A549 (cell line): ENCODE data around the gene FOXRED2. TPM values are rescaled to one million over a fixed set of nuclear protein-coding genes. Genes with fewer than 3 reads are reported as not detected.

Experiments
- ATAC-seq, 2 experiments: fragments of 200-7000 bp in 1 of 2; fragments of >200 bp in 1 of 2; cut with Nextera tagmentation in 1 of 2; cut with Tn5 transposase in 1 of 2; 3 replicates each; pipeline versions ENCODE4 v1.8.0 to v1.9.1; 2018 to 2020; ENCODE audit warnings: mild to moderate bottlenecking in 1 of 2, moderate library complexity in 1 of 2
- CTCF ChIA-PET: fragments of 300-600 bp; sonication (Branson Sonifier 250); formaldehyde crosslinking; extraction: SDS; loops from one replicate; lab custom pipeline; 2021; ENCODE audit warnings: antibody characterized with exemption, inconsistent platforms; lab: Yijun Ruan, JAX
- POLR2A ChIA-PET: fragments of 350-600 bp; formaldehyde crosslinking; extraction: SDS; loops from one replicate; lab custom pipeline; 2021; ENCODE audit warnings: antibody characterized with exemption, inconsistent platforms; lab: Yijun Ruan, JAX
- DNase-seq, 2 experiments: peaks; one replicate each; pipeline versions ENCODE4 v3.0.0 to v3.0.0-alpha.2; 2011 to 2016; ENCODE audit warnings: low read depth in 1 of 2, low spot score in 1 of 2
- FAIRE-seq: peaks from 2 replicates; lab custom pipeline; 2011; peaks lifted over from hg19 to GRCh38; lab: Jason Lieb, UNC
- H3K27ac ChIP-seq, 2 experiments: fragments of >200 bp; sonication (Bioruptor Twin); formaldehyde crosslinking; 3 replicates each; pipeline ENCODE4 v1.5.1; 2016 to 2017
- H3K4me1 ChIP-seq: fragments of >200 bp; sonication (Bioruptor Twin); formaldehyde crosslinking; 3 replicates; pipeline ENCODE4 v1.6.1; 2016
- H3K4me2 ChIP-seq: fragments of >200 bp; sonication (Bioruptor Twin); formaldehyde crosslinking; 3 replicates; pipeline ENCODE4 v1.6.1; 2016
- H3K4me3 ChIP-seq: fragments of >200 bp; sonication (Bioruptor Twin); formaldehyde crosslinking; 3 replicates; pipeline ENCODE4 v1.5.1; 2016
- H3K9me3 ChIP-seq: fragments of >200 bp; sonication (Bioruptor Twin); formaldehyde crosslinking; 3 replicates; pipeline ENCODE4 v1.6.1; 2016
- BHLHE40 ChIP-seq: IDR thresholded peaks from 2 replicates; pipeline ENCODE4 v1.6.1; 2012; ENCODE audit warnings: low read depth, low read length, inconsistent platforms
- CBX2 ChIP-seq: fragments of 200-600 bp; sonication (generic); IDR thresholded peaks from 2 replicates; pipeline ENCODE4 v1.6.1; 2016; ENCODE audit warnings: low read depth, mild to moderate bottlenecking, borderline replicate concordance
- CEBPB ChIP-seq, 2 experiments: fragments of >200 bp in 1 of 2; sonication (Bioruptor Twin) in 1 of 2; formaldehyde crosslinking in 1 of 2; IDR thresholded peaks; 2 replicates each; pipeline ENCODE4 v1.6.1; 2012 to 2016
- CHD2 ChIP-seq: fragments of 150-350 bp; IDR thresholded peaks from 2 replicates; pipeline ENCODE4 v1.6.1; 2014; ENCODE audit warnings: low read length; ENCODE audit not compliant: partially characterized antibody
- EHF ChIP-seq: fragments of 250-450 bp; sonication (Bioruptor Pico); IDR thresholded peaks from 2 replicates; pipeline ENCODE4 v1.5.0; 2020; ENCODE audit warnings: mild to moderate bottlenecking
- EHMT2 ChIP-seq: fragments of 200-600 bp; sonication (generic); IDR thresholded peaks from 2 replicates; pipeline ENCODE4 v1.6.1; 2016; ENCODE audit warnings: antibody characterized with exemption, low read depth, mild to moderate bottlenecking, moderate library complexity
- FOSB ChIP-seq: fragments of 250-450 bp; sonication (Bioruptor Pico); IDR thresholded peaks from 2 replicates; pipeline ENCODE4 v1.5.0; 2020; ENCODE audit warnings: mild to moderate bottlenecking, moderate library complexity
- FOSL2 ChIP-seq, 2 experiments: fragments of 450-650 bp in 1 of 2; fragments of >200 bp in 1 of 2; sonication (Bioruptor Twin) in 1 of 2; formaldehyde crosslinking; IDR thresholded peaks; 2 replicates each; pipeline versions ENCODE4 v1.5.0 to v1.6.1; 2016 to 2020; ENCODE audit warnings: mild to moderate bottlenecking in 1 of 2, moderate library complexity in 1 of 2
- HDAC2 ChIP-seq: fragments of 200-600 bp; sonication (generic); IDR thresholded peaks from 2 replicates; pipeline ENCODE4 v1.6.1; 2016
- HOXA7 ChIP-seq: fragments of 250-450 bp; sonication (Bioruptor Pico); IDR thresholded peaks from 2 replicates; pipeline ENCODE4 v1.5.0; 2020; ENCODE audit warnings: mild to moderate bottlenecking, moderate library complexity
- HOXB5 ChIP-seq: fragments of 250-450 bp; sonication (Bioruptor Pico); IDR thresholded peaks from 2 replicates; pipeline ENCODE4 v1.5.0; 2020; ENCODE audit warnings: mild to moderate bottlenecking, moderate library complexity
- JUNB ChIP-seq: fragments of >200 bp; sonication (Bioruptor Twin); formaldehyde crosslinking; IDR thresholded peaks from 2 replicates; pipeline ENCODE4 v1.6.1; 2016
- KDM1A ChIP-seq: fragments of 200-600 bp; sonication (generic); IDR thresholded peaks from 2 replicates; pipeline ENCODE4 v1.6.1; 2016; ENCODE audit warnings: low read depth, mild to moderate bottlenecking
- KDM5A ChIP-seq: fragments of 200-600 bp; sonication (generic); IDR thresholded peaks from 2 replicates; pipeline ENCODE4 v1.6.1; 2016; ENCODE audit warnings: antibody characterized with exemption, mild to moderate bottlenecking
- MAZ ChIP-seq: fragments of 150-350 bp; IDR thresholded peaks from 2 replicates; pipeline ENCODE4 v1.6.1; 2014; ENCODE audit warnings: antibody characterized with exemption, low read depth, low read length, borderline replicate concordance
- NFE2L2 ChIP-seq: fragments of 150-350 bp; conservative IDR thresholded peaks from 2 replicates; pipeline ENCODE4 v1.6.1; 2014; ENCODE audit warnings: low read length
- NPAS2 ChIP-seq: fragments of 250-450 bp; sonication (Bioruptor Pico); IDR thresholded peaks from 2 replicates; pipeline ENCODE4 v1.8.0; 2022; ENCODE audit warnings: mild to moderate bottlenecking, moderate library complexity, borderline replicate concordance
- NR3C1 ChIP-seq: fragments of >200 bp; sonication (Bioruptor Twin); formaldehyde crosslinking; IDR thresholded peaks from 3 replicates; pipeline ENCODE4 v1.6.1; 2017
- PBX3 ChIP-seq: IDR thresholded peaks from 2 replicates; pipeline ENCODE4 v1.6.1; 2012
- RAD21 ChIP-seq, 2 experiments: fragments of >200 bp in 1 of 2; sonication (Bioruptor Twin) in 1 of 2; formaldehyde crosslinking in 1 of 2; IDR thresholded peaks in 1 of 2; conservative IDR thresholded peaks in 1 of 2; 2 replicates in 1 of 2; 3 replicates in 1 of 2; pipeline ENCODE4 v1.6.1; 2012 to 2018; ENCODE audit warnings: inconsistent platforms in 1 of 2
- RNF2 ChIP-seq: fragments of 200-600 bp; sonication (generic); IDR thresholded peaks from 2 replicates; pipeline ENCODE4 v1.6.1; 2016; ENCODE audit warnings: low read depth, mild to moderate bottlenecking, antibody characterized with exemption, moderate library complexity, borderline replicate concordance
- SMC3 ChIP-seq: fragments of >200 bp; sonication (Bioruptor Twin); formaldehyde crosslinking; IDR thresholded peaks from 3 replicates; pipeline ENCODE4 v1.6.1; 2018; ENCODE audit warnings: inconsistent platforms
- SREBF2 ChIP-seq: fragments of 450-650 bp; IDR thresholded peaks from 2 replicates; pipeline ENCODE4 v1.6.1; 2014; ENCODE audit warnings: mild to moderate bottlenecking, moderate library complexity
- USF2 ChIP-seq: fragments of 450-650 bp; IDR thresholded peaks from 2 replicates; pipeline ENCODE4 v1.6.1; 2014; ENCODE audit warnings: antibody characterized with exemption
- WGBS: methylation state at CpG from one replicate; pipeline ENCODE4 v1.1.6; 2017; ENCODE audit errors: missing lambda C conversion rate; 5-methylcytosine and 5-hydroxymethylcytosine counted together
- polyA plus RNA-seq, 4 experiments: library from polyadenylated mRNA; depleted of rRNA in 3 of 4; stranded (reverse); fragments of >200 nt; fragmentation: RNase III in 1 of 4; extraction: RNeasy Plus Mini Kit Qiagen cat#74134 plus additional on column Dnase treatment in 1 of 4; gene quantifications; 2 replicates in 3 of 4; 3 replicates in 1 of 4; pipeline ENCODE4 v1.2.3, GENCODE V29; 2011 to 2017
- TF ChIP-seq, protein P1 (sequence below): fragments of >200 bp; sonication (Bioruptor Twin); formaldehyde crosslinking; IDR thresholded peaks from 3 replicates; pipeline ENCODE4 v1.5.1; 2016

The FOXRED2 gene
- polyA plus RNA-seq, 2 of the 4 experiments (the other 2 are of a cell fraction): 5.7 to 12.3 TPM

DNA sequence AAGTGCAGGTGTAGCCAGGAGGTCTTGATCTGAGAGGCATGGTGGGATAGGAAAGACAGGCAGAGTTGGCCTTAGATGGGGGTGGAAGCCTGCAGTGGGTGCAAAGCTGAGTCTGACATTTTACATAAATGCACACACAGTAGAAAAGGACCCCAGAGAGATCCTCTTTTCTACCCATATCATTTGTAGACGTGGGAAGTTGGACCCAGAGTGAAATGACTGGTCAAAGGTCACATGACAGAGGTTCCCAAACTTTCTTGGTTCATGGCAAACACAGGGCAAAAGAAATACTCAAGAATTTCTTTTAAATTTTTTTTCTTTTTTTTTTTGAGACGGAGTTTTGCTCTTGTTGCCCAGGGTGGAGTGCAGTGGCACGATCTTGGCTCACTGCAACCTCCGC lies 6.2 kb upstream of the FOXRED2 start:
- WGBS: 81% methylated on average over 4 of the region's 4 CpGs
- no peak overlapping the region for H3K4me2 ChIP-seq
- H3K4me1 ChIP-seq: no peaks in the 10 kb centered on the region
- no peaks in the 10 kb centered on the region for H3K9me3 ChIP-seq
- H3K4me3 ChIP-seq: no peak overlapping the region
- DNase-seq: no peak
- FAIRE-seq: no peak
- TF ChIP-seq FOSB (CRISPR knock-in tag) (no peak), CBX2 (no peak), EHMT2 (no peak), NR3C1 (no peak), RNF2 (no peak), NFE2L2 (no peak), SMC3 (no peak), HDAC2 (no peak), MAZ (no peak), SREBF2 (no peak), NPAS2 (CRISPR knock-in tag) (no peak), EHF (CRISPR knock-in tag) (no peak), HOXB5 (CRISPR knock-in tag) (no peak), USF2 (no peak), CEBPB (IDR thresholded peaks at IDR 0.05) (no peak), KDM1A (no peak)
- ChIA-PET CTCF (interaction anchor here (0.5 to 0.6 kb wide), 2 partner anchors 19 to 20 kb away, joined by 3 to 5 read pairs; no protein-coding TSS in a partner anchor), POLR2A (interaction anchor here (2.5 kb wide), 1 partner anchor 16 kb away, joined by 7 read pairs; the partner anchor contains the start of gene EIF3D)
- ATAC-seq: no peak
- H3K27ac ChIP-seq: no peak overlapping the region

DNA sequence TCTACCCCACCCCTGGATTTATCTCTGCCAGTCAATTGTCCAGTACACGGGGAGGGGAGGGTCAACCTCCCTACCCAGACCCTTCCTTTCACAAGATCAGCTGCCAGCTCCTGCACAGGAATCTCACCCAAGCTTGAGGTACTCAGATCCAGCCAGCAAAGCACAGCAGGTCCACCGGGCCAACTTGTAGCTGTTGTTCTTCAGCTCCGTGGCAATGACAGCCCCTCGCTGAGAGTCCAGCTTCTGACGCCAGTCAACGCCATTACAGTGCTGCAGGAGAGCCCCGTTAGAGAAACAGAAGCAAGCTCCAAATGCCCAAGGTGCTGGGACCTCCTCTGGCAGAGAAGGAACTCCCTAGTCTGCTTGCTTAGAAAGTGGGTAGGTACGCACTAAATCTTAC lies 5.5 kb upstream of the FOXRED2 start:
- WGBS: 83% methylated on average over 2 of the region's 8 CpGs
- Histone ChIP-seq H3K4me2 (no peak overlapping the region), H3K27ac (no peak overlapping the region), H3K4me3 (no peak overlapping the region), H3K4me1 (peaks cover 3% of the 10 kb centered on the region; the same call in 2 of the 3 replicates), H3K9me3 (no peaks in the 10 kb centered on the region)
- FAIRE-seq: no peak
- ChIA-PET POLR2A (interaction anchor here (2.5 kb wide), 1 partner anchor 17 kb away, joined by 7 read pairs; the partner anchor contains the start of gene EIF3D), CTCF (interaction anchor here (0.5 to 5.0 kb wide), 2 partner anchors 11 to 19 kb away, joined by 3 to 42 read pairs; no protein-coding TSS in a partner anchor)
- ATAC-seq: no peak
- DNase-seq: no peak
- TF ChIP-seq JUNB: no peak
- TF ChIP-seq PBX3: no peak
- no peak for TF ChIP-seq SMC3
- no peak for TF ChIP-seq HOXA7 (CRISPR knock-in tag)
- TF ChIP-seq HDAC2: no peak
- no peak for TF ChIP-seq MAZ
- TF ChIP-seq CHD2: no peak

- H3K4me1 ChIP-seq: peaks cover 9% of the 10 kb centered on the region
- H3K9me3 ChIP-seq: no peaks in the 10 kb centered on the region
- ChIA-PET POLR2A (interaction anchor here (0.9 to 3.1 kb wide), 2 partner anchors 10 to 18 kb away, joined by 4 to 14 read pairs; partner anchors contain the start of gene EIF3D), CTCF (interaction anchor here (0.7 to 5.0 kb wide), 9 partner anchors 12 to 1226 kb away, joined by 3 to 42 read pairs (median 3); no protein-coding TSS in a partner anchor)
- WGBS: 76% methylated on average over 17 of the region's 17 CpGs
- TF ChIP-seq CEBPB (IDR thresholded peaks at IDR 0.05) (no peak), KDM5A (no peak), FOSL2 (IDR thresholded peaks at IDR 0.05) (no peak), FOSL2 (CRISPR knock-in tag; IDR thresholded peaks at IDR 0.05) (no peak), RAD21 (conservative IDR thresholded peaks at IDR 0.05 in 1 of 2, IDR thresholded peaks at IDR 0.05 in 1 of 2) (peak in 1 of 2 experiments; percentile 46; a peak in 2 of 5 replicates), BHLHE40 (no peak)
- TF ChIP-seq, protein P1, sequence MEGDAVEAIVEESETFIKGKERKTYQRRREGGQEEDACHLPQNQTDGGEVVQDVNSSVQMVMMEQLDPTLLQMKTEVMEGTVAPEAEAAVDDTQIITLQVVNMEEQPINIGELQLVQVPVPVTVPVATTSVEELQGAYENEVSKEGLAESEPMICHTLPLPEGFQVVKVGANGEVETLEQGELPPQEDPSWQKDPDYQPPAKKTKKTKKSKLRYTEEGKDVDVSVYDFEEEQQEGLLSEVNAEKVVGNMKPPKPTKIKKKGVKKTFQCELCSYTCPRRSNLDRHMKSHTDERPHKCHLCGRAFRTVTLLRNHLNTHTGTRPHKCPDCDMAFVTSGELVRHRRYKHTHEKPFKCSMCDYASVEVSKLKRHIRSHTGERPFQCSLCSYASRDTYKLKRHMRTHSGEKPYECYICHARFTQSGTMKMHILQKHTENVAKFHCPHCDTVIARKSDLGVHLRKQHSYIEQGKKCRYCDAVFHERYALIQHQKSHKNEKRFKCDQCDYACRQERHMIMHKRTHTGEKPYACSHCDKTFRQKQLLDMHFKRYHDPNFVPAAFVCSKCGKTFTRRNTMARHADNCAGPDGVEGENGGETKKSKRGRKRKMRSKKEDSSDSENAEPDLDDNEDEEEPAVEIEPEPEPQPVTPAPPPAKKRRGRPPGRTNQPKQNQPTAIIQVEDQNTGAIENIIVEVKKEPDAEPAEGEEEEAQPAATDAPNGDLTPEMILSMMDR: peak; percentile 42
- peak; percentile 52 to 55 for DNase-seq
- peak; percentile 70 to 72 for ATAC-seq
- no peak overlapping the region for H3K27ac ChIP-seq
- no peak overlapping the region for H3K4me3 ChIP-seq
- FAIRE-seq: no peak
- H3K4me2 ChIP-seq: no peak overlapping the region
These were observed 4.4 kb upstream of the FOXRED2 start for GRCh38 chr22:36510966-36511881.
